ENCODE measurements around the gene TXNDC8.

- no peak for TF ChIP-seq ZFP3 (CRISPR knock-in tag; IDR thresholded peaks at IDR 0.05)
- no peak for TF ChIP-seq OSR1 (CRISPR knock-in tag; IDR thresholded peaks at IDR 0.05)
- no peak for TF ChIP-seq PATZ1 (CRISPR knock-in tag; IDR thresholded peaks at IDR 0.05; ENCODE audit: borderline replicate concordance)
- TF ChIP-seq BACH2 (CRISPR knock-in tag; IDR thresholded peaks at IDR 0.05; ENCODE audit: borderline replicate concordance), result no peak
- no peak for TF ChIP-seq GLIS3 (CRISPR knock-in tag; IDR thresholded peaks at IDR 0.05)
- no peak for TF ChIP-seq ARNTL (CRISPR knock-in tag; IDR thresholded peaks at IDR 0.05; ENCODE audit: borderline replicate concordance, low read depth)
- no peak for TF ChIP-seq TOX (CRISPR knock-in tag; IDR thresholded peaks at IDR 0.05; ENCODE audit: borderline replicate concordance)
- no peak for TF ChIP-seq TCF4 (CRISPR knock-in tag; IDR thresholded peaks at IDR 0.05; ENCODE audit: borderline replicate concordance)
- TF ChIP-seq ESRRG (CRISPR knock-in tag; IDR thresholded peaks at IDR 0.05), result no peak
These were observed 19.8 kb downstream of the TXNDC8 start for GRCh38 chr9:110317911-110318310.
